NCI-H2196 treated with DMSO at 0.1 percent for 48 hours (cell line): ENCODE measurements around the gene SLC24A1.

ENCODE experiments used
- DNase-seq: peaks from one replicate; lab custom pipeline; 2025; ENCODE audit not compliant: unreplicated experiment; lab: John Stamatoyannopoulos, UW

Gene SLC24A1

GRCh38 chr15:65651831-65652749 lies 30.4 kb downstream of the SLC24A1 start:
- no peak for DNase-seq

GRCh38 chr15:65653341-65653740 lies 31.6 kb downstream of the SLC24A1 start:
- DNase-seq, result no peak

GRCh38 chr15:65653801-65654521 lies 32.2 kb downstream of the SLC24A1 start:
- no peak for DNase-seq

- DNase-seq, result no peak
Measured at GRCh38 chr15:65655026-65655425, 33.3 kb downstream of the SLC24A1 start.

GRCh38 chr15:65655457-65655856 lies 33.7 kb downstream of the SLC24A1 start:
- no peak for DNase-seq

GRCh38 chr15:65659502-65660052 lies 37.8 kb downstream of the SLC24A1 start:
- DNase-seq, result no peak

GRCh38 chr15:65660927-65661326 lies 39.2 kb downstream of the SLC24A1 start:
- DNase-seq, result no peak

- DNase-seq, result no peak
Measured at GRCh38 chr15:65663521-65663920, 41.8 kb downstream of the SLC24A1 start.

GRCh38 chr15:65666257-65666656 lies 44.5 kb downstream of the SLC24A1 start:
- DNase-seq, result no peak

GRCh38 chr15:65675551-65675950 lies 53.8 kb downstream of the SLC24A1 start:
- no peak for DNase-seq

GRCh38 chr15:65676123-65676522 lies 54.4 kb downstream of the SLC24A1 start:
- no peak for DNase-seq

- DNase-seq, result no peak
Measured at GRCh38 chr15:65680544-65680943, 58.8 kb downstream of the SLC24A1 start.

GRCh38 chr15:65682404-65682911 lies 60.7 kb downstream of the SLC24A1 start:
- no peak for DNase-seq

- DNase-seq, result no peak
Measured at GRCh38 chr15:65688462-65688861, 66.7 kb downstream of the SLC24A1 start.

GRCh38 chr15:65690173-65690572 lies 68.4 kb downstream of the SLC24A1 start:
- DNase-seq, result no peak

GRCh38 chr15:65690778-65691177 lies 69.0 kb downstream of the SLC24A1 start:
- DNase-seq, result no peak

GRCh38 chr15:65695081-65695480 lies 73.3 kb downstream of the SLC24A1 start:
- DNase-seq, result no peak
